ENCODE results near the gene CCDC33. TPM values are rescaled to one million over a fixed set of nuclear protein-coding genes. Genes with fewer than 3 reads are reported as not detected.
A peak's percentile ranks its signal among the peaks of the same experiment; 100 is the strongest.

The CCDC33 gene
- total RNA-seq, 3 donors from 2014 or later = 0.22 TPM; not detected in 2

- TF ChIP-seq CTCF (IDR thresholded peaks at IDR 0.05) = no peak
- Histone ChIP-seq H3K4me3 (no peak overlapping the region), H3K9me3 (no peaks in the 10 kb centered on the region), H3K4me1 (ENCODE audit: low read depth) (no peaks in the 10 kb centered on the region), H3K36me3 (ENCODE audit: low read depth) (no peaks in the 10 kb centered on the region)
- DNase-seq (no peak), ATAC-seq (peak; percentile 53)
- intact Hi-C loops (cut with DNase I, micrococcal nuclease) = no loop called here
These were observed 14.5 kb upstream of the CCDC33 start for GRCh38 chr15:74221399-74222239.

- no peak for TF ChIP-seq CTCF (IDR thresholded peaks at IDR 0.05)
- Histone ChIP-seq H3K4me3 (no peak overlapping the region), H3K9me3 (no peaks in the 10 kb centered on the region), H3K36me3 (ENCODE audit: low read depth) (no peaks in the 10 kb centered on the region), H3K4me1 (ENCODE audit: low read depth) (no peaks in the 10 kb centered on the region)
- DNase-seq = peak in 1 of 3 donors; percentile 58
- ATAC-seq = peak; percentile 58
- intact Hi-C loops (cut with DNase I, micrococcal nuclease) = no loop called here
These were observed 13.6 kb upstream of the CCDC33 start for GRCh38 chr15:74222240-74223119.

GRCh38 chr15:74225928-74226327 is 10.2 kb upstream of the CCDC33 start:
- H3K36me3 ChIP-seq (ENCODE audit: low read depth) = no peaks in the 10 kb centered on the region
- TF ChIP-seq CTCF (IDR thresholded peaks at IDR 0.05) = no peak
- intact Hi-C loops (cut with DNase I, micrococcal nuclease) = no loop called here
- DNase-seq (no peak), ATAC-seq (no peak)
- no peaks in the 10 kb centered on the region for H3K9me3 ChIP-seq
- H3K4me3 ChIP-seq = no peak overlapping the region
- H3K4me1 ChIP-seq (ENCODE audit: low read depth) = peaks cover 11% of the 10 kb centered on the region

GRCh38 chr15:74226761-74227540 is 9.2 kb upstream of the CCDC33 start:
- peaks cover 11% of the 10 kb centered on the region for H3K4me1 ChIP-seq (ENCODE audit: low read depth)
- TF ChIP-seq CTCF (IDR thresholded peaks at IDR 0.05) = no peak
- no peak for ATAC-seq
- no peak overlapping the region for H3K4me3 ChIP-seq
- H3K36me3 ChIP-seq (ENCODE audit: low read depth) = no peaks in the 10 kb centered on the region
- no peaks in the 10 kb centered on the region for H3K9me3 ChIP-seq
- no peak for DNase-seq
- intact Hi-C loops (cut with DNase I, micrococcal nuclease) = no loop called here

GRCh38 chr15:74227968-74228722 is 8.0 kb upstream of the CCDC33 start:
- intact Hi-C loops (cut with DNase I, micrococcal nuclease) = no loop called here
- no peak for TF ChIP-seq CTCF (IDR thresholded peaks at IDR 0.05)
- no peak overlapping the region for H3K4me3 ChIP-seq
- no peaks in the 10 kb centered on the region for H3K9me3 ChIP-seq
- peaks cover 11% of the 10 kb centered on the region for H3K4me1 ChIP-seq (ENCODE audit: low read depth)
- no peaks in the 10 kb centered on the region for H3K36me3 ChIP-seq (ENCODE audit: low read depth)
- DNase-seq = peak in 2 of 3 donors; percentile 75 to 76
- ATAC-seq = peak; percentile 52
